H9 (cell line): ENCODE results near the gene TSG101. TPM values are rescaled to one million over a fixed set of nuclear protein-coding genes. Genes with fewer than 3 reads are reported as not detected.

ENCODE experiments used
- DNase-seq: peaks from one replicate; pipeline ENCODE4 v3.0.0-alpha.2; 2017
- H2AFZ ChIP-seq: one replicate; pipeline ENCODE4 v1.6.1; 2013; ENCODE audit warnings: mild to moderate bottlenecking, low read length, control low read depth, moderate library complexity
- H2AK5ac ChIP-seq: 2 replicates; pipeline ENCODE4 v1.6.1; 2013; ENCODE audit warnings: low read length, control low read depth, mixed read lengths; ENCODE audit not compliant: insufficient read length
- H2BK120ac ChIP-seq: one replicate; pipeline ENCODE4 v1.6.1; 2013; ENCODE audit warnings: low read depth, mild to moderate bottlenecking, low read length, control low read depth, inconsistent platforms; ENCODE audit not compliant: poor library complexity, severe bottlenecking
- H2BK12ac ChIP-seq: 2 replicates; pipeline ENCODE4 v1.6.1; 2013; ENCODE audit warnings: low read length, control low read depth, mixed read lengths, low read depth; ENCODE audit not compliant: insufficient read length
- H2BK15ac ChIP-seq: 2 replicates; pipeline ENCODE4 v1.6.1; 2013; ENCODE audit warnings: low read depth, low read length, control low read depth
- H2BK20ac ChIP-seq: one replicate; pipeline ENCODE4 v1.6.1; 2013; ENCODE audit warnings: low read depth, mild to moderate bottlenecking, low read length, control low read depth, inconsistent platforms; ENCODE audit not compliant: poor library complexity, severe bottlenecking
- H2BK5ac ChIP-seq: 2 replicates; pipeline ENCODE4 v1.6.1; 2013; ENCODE audit warnings: low read length, control low read depth, mixed read lengths; ENCODE audit not compliant: insufficient read length
- H3K14ac ChIP-seq: 2 replicates; pipeline ENCODE4 v1.6.1; 2013; ENCODE audit warnings: low read length, control low read depth; ENCODE audit not compliant: insufficient read depth
- H3K18ac ChIP-seq: 2 replicates; pipeline ENCODE4 v1.6.1; 2013; ENCODE audit warnings: low read depth, mild to moderate bottlenecking, mixed read lengths, low read length, control low read depth; ENCODE audit not compliant: insufficient read length
- H3K23ac ChIP-seq: 2 replicates; pipeline ENCODE4 v1.6.1; 2013; ENCODE audit warnings: low read length, control low read depth, mixed read lengths, low read depth; ENCODE audit not compliant: insufficient read length
- H3K23me2 ChIP-seq: 2 replicates; pipeline ENCODE4 v1.6.1; 2013; ENCODE audit warnings: low read depth, mild to moderate bottlenecking, mixed read lengths, low read length, control low read depth; ENCODE audit not compliant: insufficient read length, poor library complexity, severe bottlenecking
- H3K27ac ChIP-seq: 2 replicates; pipeline ENCODE4 v1.5.1; 2013; ENCODE audit warnings: low read length, control low read depth, mixed read lengths, low read depth; ENCODE audit not compliant: insufficient read length
- H3K27me3 ChIP-seq: 2 replicates; pipeline ENCODE4 v1.6.1; 2013; ENCODE audit warnings: low read length, control low read depth, inconsistent platforms; ENCODE audit not compliant: insufficient read depth
- H3K4ac ChIP-seq: 2 replicates; pipeline ENCODE4 v1.6.1; 2013; ENCODE audit warnings: low read depth, mild to moderate bottlenecking, control low read depth, inconsistent platforms, low read length, moderate library complexity
- H3K4me1 ChIP-seq: 2 replicates; pipeline ENCODE4 v1.6.1; 2013; ENCODE audit warnings: low read length, control low read depth, inconsistent platforms; ENCODE audit not compliant: insufficient read depth
- H3K4me2 ChIP-seq: 2 replicates; pipeline ENCODE4 v1.6.1; 2013; ENCODE audit warnings: low read length, control low read depth, mixed read lengths; ENCODE audit not compliant: insufficient read length, insufficient read depth
- H3K56ac ChIP-seq: 2 replicates; pipeline ENCODE4 v1.6.1; 2013; ENCODE audit warnings: low read depth, mild to moderate bottlenecking, mixed read lengths, low read length, control low read depth; ENCODE audit not compliant: insufficient read length
- H3K79me1 ChIP-seq: 2 replicates; pipeline ENCODE4 v1.6.1; 2013; ENCODE audit warnings: low read depth, mild to moderate bottlenecking, moderate library complexity, low read length, control low read depth, inconsistent platforms; ENCODE audit not compliant: insufficient read depth, poor library complexity, severe bottlenecking
- H3K79me2 ChIP-seq: 2 replicates; pipeline ENCODE4 v1.6.1; 2013; ENCODE audit warnings: low read length, control low read depth, inconsistent platforms; ENCODE audit not compliant: insufficient read depth
- H3K9ac ChIP-seq: 2 replicates; pipeline ENCODE4 v1.6.1; 2013; ENCODE audit warnings: low read length, control low read depth, mixed read lengths; ENCODE audit not compliant: insufficient read length; ENCODE audit errors: extremely low read depth
- H3K9me3 ChIP-seq: one replicate; pipeline ENCODE4 v1.6.1; 2013; ENCODE audit warnings: low read depth, low read length, inconsistent platforms; ENCODE audit not compliant: control insufficient read depth
- H3T11ph ChIP-seq: one replicate; pipeline ENCODE4 v1.6.1; 2013; ENCODE audit warnings: mild to moderate bottlenecking, low read length, control low read depth, inconsistent platforms
- H4K20me1 ChIP-seq: one replicate; pipeline ENCODE4 v1.6.1; 2013; ENCODE audit not compliant: control insufficient read depth, insufficient read length, insufficient read depth
- H4K5ac ChIP-seq: 2 replicates; pipeline ENCODE4 v1.6.1; 2013; ENCODE audit warnings: low read depth, mild to moderate bottlenecking, mixed read lengths, low read length, control low read depth; ENCODE audit not compliant: insufficient read length
- H4K8ac ChIP-seq: replicated peaks from 2 replicates; pipeline ENCODE4 v1.6.1; 2013; ENCODE audit warnings: low read length, control low read depth, mixed read lengths, low read depth; ENCODE audit not compliant: insufficient read length
- H4K91ac ChIP-seq: 2 replicates; pipeline ENCODE4 v1.6.1; 2013; ENCODE audit warnings: low read depth, mild to moderate bottlenecking, moderate library complexity, mixed read lengths, low read length, control low read depth; ENCODE audit not compliant: insufficient read length
- H3K27ac Mint-ChIP-seq, 3 experiments: 2 replicates in 2 of 3; 3 replicates in 1 of 3; pipeline ENCODE4 v1.8.0; 2020 to 2021; ENCODE audit warnings: mixed read lengths in 3 of 3, mild to moderate bottlenecking in 1 of 3, moderate library complexity in 1 of 3
- H3K27me3 Mint-ChIP-seq: 2 replicates; pipeline ENCODE4 v1.8.0; 2021; ENCODE audit warnings: low read depth, mild to moderate bottlenecking, moderate library complexity, mixed read lengths
- H3K36me3 Mint-ChIP-seq, 3 experiments: 2 replicates in 2 of 3; 3 replicates in 1 of 3; pipeline ENCODE4 v1.8.0; 2020 to 2021; ENCODE audit warnings: low read depth in 3 of 3, mixed read lengths in 3 of 3; ENCODE audit not compliant: insufficient read depth in 1 of 3
- H3K4me1 Mint-ChIP-seq, 2 experiments: 2 replicates each; pipeline ENCODE4 v1.8.0; 2020; ENCODE audit warnings: mixed read lengths in 2 of 2
- H3K4me3 Mint-ChIP-seq, 2 experiments: 2 replicates in 1 of 2; 3 replicates in 1 of 2; pipeline ENCODE4 v1.8.0; 2020 to 2021; ENCODE audit warnings: mild to moderate bottlenecking in 2 of 2, mixed read lengths in 2 of 2, moderate library complexity in 1 of 2
- H3K9me3 Mint-ChIP-seq, 2 experiments: 2 replicates in 1 of 2; 3 replicates in 1 of 2; pipeline ENCODE4 v1.8.0; 2020; ENCODE audit warnings: mild to moderate bottlenecking in 2 of 2, mixed read lengths in 2 of 2, moderate library complexity in 1 of 2
- WGBS: extraction: QIAGEN DNeasy Blood & Tissue Kit; methylation state at CpG from one replicate; pipeline ENCODE4 v1.1.7; 2013; ENCODE audit warnings: missing lambda C conversion rate, low lambda C conversion rate, mixed read lengths; ENCODE audit not compliant: insufficient read length; ENCODE audit errors: extremely low coverage; 5-methylcytosine and 5-hydroxymethylcytosine counted together
- total RNA-seq: library from RNA; stranded (reverse); gene quantifications from 2 replicates; pipeline ENCODE4 v1.2.1, GENCODE V29; 2021
- TF ChIP-seq, protein P1 (sequence below): fragments of 200-600 bp; sonication (generic); conservative IDR thresholded peaks from 3 replicates; pipeline ENCODE4 v1.8.0; 2021; ENCODE audit warnings: antibody characterized with exemption, mild to moderate bottlenecking

TSG101 gene
- total RNA-seq, 1 experiment from 2014 or later, result 50.3 TPM

DNA sequence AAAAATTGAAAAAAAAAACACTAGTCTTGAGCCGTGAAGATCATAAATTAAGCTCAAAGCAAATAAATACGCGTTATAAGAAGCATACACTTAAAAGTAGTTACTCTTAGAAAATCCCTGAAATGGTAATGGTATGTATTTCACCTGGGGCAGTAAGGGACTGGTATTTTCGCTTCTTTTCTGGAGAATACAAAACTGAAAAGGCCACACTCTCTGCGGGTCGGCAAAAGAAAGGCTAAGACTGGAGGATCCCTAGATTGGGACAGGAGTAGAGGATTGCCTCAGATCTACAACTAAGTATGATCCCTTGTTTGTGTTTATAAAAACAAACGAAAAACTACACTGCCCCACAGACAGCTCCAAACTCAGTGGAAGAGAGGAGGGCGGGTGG is 617 bp downstream of the TSG101 start:
- H3K4me2 ChIP-seq, result peak overlapping the region; percentile 73
- no peak overlapping the region for H3K23ac ChIP-seq
- no peak overlapping the region for H2BK120ac ChIP-seq
- Mint-ChIP-seq H3K27ac (peak overlapping the region; percentile 99 to 100 (median 100)), H3K36me3 (peaks cover 0 to 14% (median 14%) of the 10 kb centered on the region in 3 experiments; a peak in 4 of 7 replicates), H3K4me1 (peaks cover 6 to 7% of the 10 kb centered on the region in 2 experiments), H3K9me3 (no peaks in the 10 kb centered on the region), H3K4me3 (peak overlapping the region; percentile 97 to 99), H3K27me3 (no peaks in the 10 kb centered on the region)
- H3K23me2 ChIP-seq, result no peaks in the 10 kb centered on the region
- DNase-seq, result no peak
- no peak overlapping the region for H2AK5ac ChIP-seq
- H3K18ac ChIP-seq, result no peak overlapping the region
- H3K4ac ChIP-seq, result no peak overlapping the region
- H3K27ac ChIP-seq, result peak overlapping the region; percentile 27
- no peak overlapping the region for H3K56ac ChIP-seq
- H2AFZ ChIP-seq, result no peak overlapping the region
- H4K20me1 ChIP-seq, result no peaks in the 10 kb centered on the region
- WGBS, result no CpG with 5 or more reads among the region's 8 CpGs
- H3T11ph ChIP-seq, result no peak overlapping the region
- no peaks in the 10 kb centered on the region for H3K27me3 ChIP-seq
- no peak overlapping the region for H2BK5ac ChIP-seq
- no peaks in the 10 kb centered on the region for H3K9me3 ChIP-seq
- H4K5ac ChIP-seq, result no peak overlapping the region
- H3K4me1 ChIP-seq, result no peaks in the 10 kb centered on the region
- peak overlapping the region; percentile 64 for H3K9ac ChIP-seq
- H2BK20ac ChIP-seq, result no peak overlapping the region
- TF ChIP-seq, protein P1, sequence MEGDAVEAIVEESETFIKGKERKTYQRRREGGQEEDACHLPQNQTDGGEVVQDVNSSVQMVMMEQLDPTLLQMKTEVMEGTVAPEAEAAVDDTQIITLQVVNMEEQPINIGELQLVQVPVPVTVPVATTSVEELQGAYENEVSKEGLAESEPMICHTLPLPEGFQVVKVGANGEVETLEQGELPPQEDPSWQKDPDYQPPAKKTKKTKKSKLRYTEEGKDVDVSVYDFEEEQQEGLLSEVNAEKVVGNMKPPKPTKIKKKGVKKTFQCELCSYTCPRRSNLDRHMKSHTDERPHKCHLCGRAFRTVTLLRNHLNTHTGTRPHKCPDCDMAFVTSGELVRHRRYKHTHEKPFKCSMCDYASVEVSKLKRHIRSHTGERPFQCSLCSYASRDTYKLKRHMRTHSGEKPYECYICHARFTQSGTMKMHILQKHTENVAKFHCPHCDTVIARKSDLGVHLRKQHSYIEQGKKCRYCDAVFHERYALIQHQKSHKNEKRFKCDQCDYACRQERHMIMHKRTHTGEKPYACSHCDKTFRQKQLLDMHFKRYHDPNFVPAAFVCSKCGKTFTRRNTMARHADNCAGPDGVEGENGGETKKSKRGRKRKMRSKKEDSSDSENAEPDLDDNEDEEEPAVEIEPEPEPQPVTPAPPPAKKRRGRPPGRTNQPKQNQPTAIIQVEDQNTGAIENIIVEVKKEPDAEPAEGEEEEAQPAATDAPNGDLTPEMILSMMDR, result no peak
- H2BK15ac ChIP-seq, result no peak overlapping the region
- peaks cover 10% of the 10 kb centered on the region; the same call in 1 of the 2 replicates for H3K79me2 ChIP-seq
- H3K79me1 ChIP-seq, result no peaks in the 10 kb centered on the region
- no peak overlapping the region for H3K14ac ChIP-seq
- no peak overlapping the region for H2BK12ac ChIP-seq
- H4K91ac ChIP-seq, result no peak overlapping the region
- H4K8ac ChIP-seq, result no peak overlapping the region
